IPS DF 4.7 (cell line): ENCODE results near the gene C1D.
A peak's percentile ranks its signal among the peaks of the same experiment; 100 is the strongest.

Experiments used
- DNase-seq: peaks from one replicate; pipeline ENCODE4 v3.0.0-alpha.2; 2013; ENCODE audit warnings: low spot score; ENCODE audit errors: extremely low read depth

C1D gene

GRCh38 chr2:68059784-68060525, 2.8 kb downstream of the C1D start:
- no peak for DNase-seq

- no peak for DNase-seq
Measured at GRCh38 chr2:68057658-68058396, 5.0 kb downstream of the C1D start.

- no peak for DNase-seq
Measured at GRCh38 chr2:68052717-68053422, 9.9 kb downstream of the C1D start.

GRCh38 chr2:68050353-68050752, 12.5 kb downstream of the C1D start:
- DNase-seq: no peak

- DNase-seq: no peak
Measured at GRCh38 chr2:68046642-68047240, 16.1 kb downstream of the C1D start.

- DNase-seq: no peak
Measured at GRCh38 chr2:68046224-68046623, 16.6 kb downstream of the C1D start.

- DNase-seq: no peak
Measured at GRCh38 chr2:68045342-68045741, 17.5 kb downstream of the C1D start.

- no peak for DNase-seq
Measured at GRCh38 chr2:68044099-68044498, 18.7 kb downstream of the C1D start.

- no peak for DNase-seq
Measured at GRCh38 chr2:68043695-68044094, 19.1 kb downstream of the C1D start.

GRCh38 chr2:68043032-68043431, 19.8 kb downstream of the C1D start:
- DNase-seq: no peak

GRCh38 chr2:68041704-68042245, 21.0 kb downstream of the C1D start:
- no peak for DNase-seq

GRCh38 chr2:68040078-68040477, 22.7 kb downstream of the C1D start:
- no peak for DNase-seq

- no peak for DNase-seq
Measured at GRCh38 chr2:68039317-68039716, 23.5 kb downstream of the C1D start.

- peak; percentile 14 for DNase-seq
Measured at GRCh38 chr2:68032702-68033101, 30.1 kb downstream of the C1D start.

GRCh38 chr2:68031542-68032160, 31.2 kb downstream of the C1D start:
- DNase-seq: no peak

- no peak for DNase-seq
Measured at GRCh38 chr2:68031043-68031442, 31.8 kb downstream of the C1D start.

- no peak for DNase-seq
Measured at GRCh38 chr2:68030529-68030928, 32.3 kb downstream of the C1D start.

GRCh38 chr2:68027959-68028358, 34.8 kb downstream of the C1D start:
- no peak for DNase-seq

- DNase-seq: no peak
Measured at GRCh38 chr2:68024450-68024849, 38.4 kb downstream of the C1D start.

GRCh38 chr2:68023904-68024303, 38.9 kb downstream of the C1D start:
- no peak for DNase-seq

- no peak for DNase-seq
Measured at GRCh38 chr2:68018727-68019126, 44.1 kb downstream of the C1D start.
